ENCODE data around the gene PTPRN2. TPM values are rescaled to one million over a fixed set of nuclear protein-coding genes. Genes with fewer than 3 reads are reported as not detected.
"Not testable (repeated sequence)": the region's sequence is repeated elsewhere in the genome, so short reads cannot be mapped to it uniquely, and the experiment has no call there.

Gene PTPRN2
- total RNA-seq, 1 experiment from 2014 or later = 1.1 TPM

DNA sequence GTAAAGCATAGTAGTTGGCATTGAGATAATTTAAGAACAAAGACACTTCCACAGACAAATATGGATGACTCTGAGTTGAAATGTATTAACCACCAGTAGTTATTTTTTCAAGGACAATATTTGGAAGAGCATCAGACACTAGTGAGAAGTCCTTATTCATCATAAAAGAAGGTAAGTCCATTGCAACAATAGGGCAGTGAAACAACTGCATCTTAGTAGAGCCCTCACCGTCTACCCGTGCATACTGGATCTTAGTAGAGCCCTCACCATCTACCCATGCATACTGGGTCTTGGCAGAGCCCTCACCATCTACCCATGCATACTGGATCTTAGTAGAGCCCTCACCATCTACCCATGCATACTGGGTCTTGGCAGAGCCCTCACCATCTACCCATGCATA, 892.0 kb downstream of the PTPRN2 start:
- DNase-seq (ENCODE audit: low read depth, low spot score); in situ Hi-C loops (cut with HindIII; ENCODE audit: low pct_unique_long_range_greater_than_20kb, low sequenced_read_pairs); BruUV-seq (replicated peaks); H3K4me3 ChIP-seq (ENCODE audit: low read depth in 2 of 2, low read length in 2 of 2); H3K27ac ChIP-seq (ENCODE audit: low read length); H3K9me3 ChIP-seq (ENCODE audit: control insufficient read depth, insufficient read depth, low read depth, low read length); POLR2A ChIA-PET; ATAC-seq; intact Hi-C loops (cut with micrococcal nuclease; ENCODE audit: unreplicated experiment); H3K36me3 ChIP-seq (ENCODE audit: control insufficient read depth, insufficient read depth, low read length); H3K4me1 ChIP-seq (ENCODE audit: control insufficient read depth, insufficient read depth, low read length); CTCF ChIA-PET: not testable (repeated sequence)
- peaks cover 15% of the 10 kb centered on the region for H3K27me3 ChIP-seq (ENCODE audit: control insufficient read depth, insufficient read depth, low read length)

DNA sequence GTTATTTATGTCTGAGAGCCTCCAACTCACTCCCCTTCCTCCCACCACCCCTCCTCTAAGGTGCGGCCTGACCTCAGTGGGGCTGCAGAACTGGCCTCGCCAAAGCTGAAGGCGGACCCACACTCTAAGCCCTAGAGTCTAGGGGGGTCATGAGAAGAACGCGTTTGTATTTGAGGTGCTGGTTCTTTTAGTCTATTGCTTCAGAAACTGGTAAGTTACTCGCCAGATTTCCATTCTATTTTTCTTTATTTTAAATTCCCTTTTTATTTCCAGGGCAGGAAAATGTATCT, 893.3 kb downstream of the PTPRN2 start:
- Histone ChIP-seq H3K27me3 (ENCODE audit: control insufficient read depth, insufficient read depth, low read length) (peaks cover 12% of the 10 kb centered on the region), H3K27ac (ENCODE audit: low read length) (no peak overlapping the region), H3K36me3 (ENCODE audit: control insufficient read depth, insufficient read depth, low read length) (peaks cover 5% of the 10 kb centered on the region; the same call in 1 of the 2 replicates), H3K4me3 (ENCODE audit: low read depth in 2 of 2, low read length in 2 of 2) (no peak overlapping the region), H3K9me3 (ENCODE audit: control insufficient read depth, insufficient read depth, low read depth, low read length) (no peaks in the 10 kb centered on the region), H3K4me1 (ENCODE audit: control insufficient read depth, insufficient read depth, low read length) (no peaks in the 10 kb centered on the region)
- CTCF ChIA-PET = no interaction called here
- ATAC-seq = no peak
- BruUV-seq (replicated peaks) = no TSS peak
- TF ChIP-seq CTCF (IDR thresholded peaks at IDR 0.05) (no peak), POLR2AphosphoS5 (IDR thresholded peaks at IDR 0.05; ENCODE audit: low read depth, low read length) (no peak), TCF7L2 (IDR thresholded peaks at IDR 0.05; ENCODE audit: low read depth, low read length) (no peak), SIN3A (IDR thresholded peaks at IDR 0.05; ENCODE audit: borderline replicate concordance, insufficient read depth, low read depth, low read length) (no peak)
- TF ChIP-seq, protein P1, sequence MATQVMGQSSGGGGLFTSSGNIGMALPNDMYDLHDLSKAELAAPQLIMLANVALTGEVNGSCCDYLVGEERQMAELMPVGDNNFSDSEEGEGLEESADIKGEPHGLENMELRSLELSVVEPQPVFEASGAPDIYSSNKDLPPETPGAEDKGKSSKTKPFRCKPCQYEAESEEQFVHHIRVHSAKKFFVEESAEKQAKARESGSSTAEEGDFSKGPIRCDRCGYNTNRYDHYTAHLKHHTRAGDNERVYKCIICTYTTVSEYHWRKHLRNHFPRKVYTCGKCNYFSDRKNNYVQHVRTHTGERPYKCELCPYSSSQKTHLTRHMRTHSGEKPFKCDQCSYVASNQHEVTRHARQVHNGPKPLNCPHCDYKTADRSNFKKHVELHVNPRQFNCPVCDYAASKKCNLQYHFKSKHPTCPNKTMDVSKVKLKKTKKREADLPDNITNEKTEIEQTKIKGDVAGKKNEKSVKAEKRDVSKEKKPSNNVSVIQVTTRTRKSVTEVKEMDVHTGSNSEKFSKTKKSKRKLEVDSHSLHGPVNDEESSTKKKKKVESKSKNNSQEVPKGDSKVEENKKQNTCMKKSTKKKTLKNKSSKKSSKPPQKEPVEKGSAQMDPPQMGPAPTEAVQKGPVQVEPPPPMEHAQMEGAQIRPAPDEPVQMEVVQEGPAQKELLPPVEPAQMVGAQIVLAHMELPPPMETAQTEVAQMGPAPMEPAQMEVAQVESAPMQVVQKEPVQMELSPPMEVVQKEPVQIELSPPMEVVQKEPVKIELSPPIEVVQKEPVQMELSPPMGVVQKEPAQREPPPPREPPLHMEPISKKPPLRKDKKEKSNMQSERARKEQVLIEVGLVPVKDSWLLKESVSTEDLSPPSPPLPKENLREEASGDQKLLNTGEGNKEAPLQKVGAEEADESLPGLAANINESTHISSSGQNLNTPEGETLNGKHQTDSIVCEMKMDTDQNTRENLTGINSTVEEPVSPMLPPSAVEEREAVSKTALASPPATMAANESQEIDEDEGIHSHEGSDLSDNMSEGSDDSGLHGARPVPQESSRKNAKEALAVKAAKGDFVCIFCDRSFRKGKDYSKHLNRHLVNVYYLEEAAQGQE (IDR thresholded peaks at IDR 0.05; ENCODE audit: insufficient read depth in 1 of 2, low read depth in 2 of 2, low read length in 1 of 2) = no peak
- no peak for DNase-seq (ENCODE audit: low read depth, low spot score)
- POLR2A ChIA-PET = no interaction called here
- intact Hi-C loops (cut with micrococcal nuclease; ENCODE audit: unreplicated experiment) = no loop called here
- in situ Hi-C loops (cut with HindIII; ENCODE audit: low pct_unique_long_range_greater_than_20kb, low sequenced_read_pairs) = no loop called here

DNA sequence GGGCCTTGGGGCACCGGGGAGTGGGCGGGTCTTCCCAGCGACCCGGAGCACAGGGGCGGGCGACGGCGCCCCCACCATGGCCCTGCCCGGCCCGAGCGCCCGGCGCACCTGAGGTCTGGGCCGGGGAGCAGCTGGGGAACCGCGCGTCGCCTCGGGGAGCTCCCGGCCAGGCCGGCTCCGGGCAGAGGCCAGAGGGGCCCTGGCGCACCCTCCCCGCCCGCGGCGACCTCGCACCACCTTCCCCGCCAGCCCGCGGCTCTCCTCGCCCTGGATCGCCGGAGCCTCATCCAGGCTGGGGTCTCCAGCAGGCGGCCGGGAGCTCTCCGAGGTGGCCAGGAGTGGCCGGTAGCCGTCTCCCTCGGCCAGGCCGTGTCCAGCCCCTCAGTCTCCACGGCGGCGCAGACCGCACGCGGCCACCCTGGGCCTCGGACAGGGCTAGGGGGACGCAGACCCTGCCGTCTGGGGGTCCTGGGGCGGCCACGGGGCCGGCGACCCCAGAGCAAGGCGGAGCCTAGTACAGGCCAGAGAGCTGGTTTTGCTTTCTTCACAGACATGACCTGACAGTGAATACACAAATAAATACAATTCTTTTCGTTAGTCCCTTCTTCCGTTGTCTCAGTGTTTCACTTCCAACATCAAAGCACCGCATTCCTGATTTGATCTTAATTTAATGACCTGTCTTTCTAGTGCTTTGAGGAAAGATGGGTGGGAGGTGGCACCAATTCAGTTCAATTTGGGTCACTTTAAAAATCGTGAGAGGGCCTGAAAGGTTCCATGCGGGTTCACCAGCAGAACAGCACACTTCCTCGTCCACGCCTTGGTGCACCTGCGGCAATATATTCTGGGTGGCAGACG, 893.9 kb downstream of the PTPRN2 start:
- Histone ChIP-seq H3K4me1 (ENCODE audit: control insufficient read depth, insufficient read depth, low read length) (no peaks in the 10 kb centered on the region), H3K27me3 (ENCODE audit: control insufficient read depth, insufficient read depth, low read length) (peaks cover 9% of the 10 kb centered on the region), H3K9me3 (ENCODE audit: control insufficient read depth, insufficient read depth, low read depth, low read length) (no peaks in the 10 kb centered on the region), H3K36me3 (ENCODE audit: control insufficient read depth, insufficient read depth, low read length) (peaks cover 5% of the 10 kb centered on the region; the same call in 1 of the 2 replicates), H3K4me3 (ENCODE audit: low read depth in 2 of 2, low read length in 2 of 2) (peak overlapping the region; percentile 7 to 21; a peak in 3 of 4 replicates), H3K27ac (ENCODE audit: low read length) (no peak overlapping the region)
- POLR2A ChIA-PET = no interaction called here
- CTCF ChIA-PET = no interaction called here
- intact Hi-C loops (cut with micrococcal nuclease; ENCODE audit: unreplicated experiment) = no loop called here
- TF ChIP-seq, protein P1 (IDR thresholded peaks at IDR 0.05; ENCODE audit: insufficient read depth in 1 of 2, low read depth in 2 of 2, low read length in 1 of 2) = peak; percentile 68 to 87
- TF ChIP-seq TCF7L2 (IDR thresholded peaks at IDR 0.05; ENCODE audit: low read depth, low read length) (peak; percentile 50; the same call in 1 of the 2 replicates), POLR2AphosphoS5 (IDR thresholded peaks at IDR 0.05; ENCODE audit: low read depth, low read length) (no peak), SIN3A (IDR thresholded peaks at IDR 0.05; ENCODE audit: borderline replicate concordance, insufficient read depth, low read depth, low read length) (no peak)
- DNase-seq (ENCODE audit: low read depth, low spot score) (no peak), ATAC-seq (peak; percentile 42)
- in situ Hi-C loops (cut with HindIII; ENCODE audit: low pct_unique_long_range_greater_than_20kb, low sequenced_read_pairs) = no loop called here
- no TSS peak for BruUV-seq (replicated peaks)
